Measurements from ENCODE around the gene XPO6. TPM values are rescaled to one million over a fixed set of nuclear protein-coding genes. Genes with fewer than 3 reads are reported as not detected.

XPO6 gene
- total RNA-seq, 4 donors from 2014 or later, result 94.7 to 272 (median 130) TPM

DNA sequence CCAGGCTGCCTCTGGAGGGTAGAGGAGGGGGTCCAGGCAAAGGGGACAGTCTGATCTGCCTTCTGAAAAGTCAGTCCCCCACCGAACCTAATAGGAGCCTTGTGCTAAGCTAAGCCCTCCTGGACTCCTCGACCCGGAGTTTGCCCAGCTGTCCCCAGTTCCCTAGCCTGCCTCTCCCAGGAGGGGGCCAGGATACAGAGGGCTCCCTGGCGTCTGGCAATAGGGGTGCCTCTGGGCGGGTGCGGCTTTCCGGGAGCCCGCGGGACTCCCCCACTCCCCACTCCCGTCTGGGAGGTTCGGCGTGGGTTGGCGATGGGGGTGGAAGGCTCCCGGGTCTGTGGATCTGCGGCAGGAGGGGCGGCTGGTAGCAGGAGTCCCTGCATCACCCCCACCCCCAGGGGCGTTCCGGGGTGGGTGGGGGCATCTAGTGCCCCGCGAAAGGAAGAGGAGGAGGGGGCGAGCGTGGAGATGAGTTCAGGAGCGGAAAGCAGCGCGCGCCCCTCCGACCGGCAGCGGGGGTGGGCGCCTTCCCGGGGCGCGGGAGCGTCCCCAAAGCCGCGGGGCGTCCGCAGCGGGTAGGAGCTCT is 149.4 kb downstream of the XPO6 start:
- TF ChIP-seq, protein P1, sequence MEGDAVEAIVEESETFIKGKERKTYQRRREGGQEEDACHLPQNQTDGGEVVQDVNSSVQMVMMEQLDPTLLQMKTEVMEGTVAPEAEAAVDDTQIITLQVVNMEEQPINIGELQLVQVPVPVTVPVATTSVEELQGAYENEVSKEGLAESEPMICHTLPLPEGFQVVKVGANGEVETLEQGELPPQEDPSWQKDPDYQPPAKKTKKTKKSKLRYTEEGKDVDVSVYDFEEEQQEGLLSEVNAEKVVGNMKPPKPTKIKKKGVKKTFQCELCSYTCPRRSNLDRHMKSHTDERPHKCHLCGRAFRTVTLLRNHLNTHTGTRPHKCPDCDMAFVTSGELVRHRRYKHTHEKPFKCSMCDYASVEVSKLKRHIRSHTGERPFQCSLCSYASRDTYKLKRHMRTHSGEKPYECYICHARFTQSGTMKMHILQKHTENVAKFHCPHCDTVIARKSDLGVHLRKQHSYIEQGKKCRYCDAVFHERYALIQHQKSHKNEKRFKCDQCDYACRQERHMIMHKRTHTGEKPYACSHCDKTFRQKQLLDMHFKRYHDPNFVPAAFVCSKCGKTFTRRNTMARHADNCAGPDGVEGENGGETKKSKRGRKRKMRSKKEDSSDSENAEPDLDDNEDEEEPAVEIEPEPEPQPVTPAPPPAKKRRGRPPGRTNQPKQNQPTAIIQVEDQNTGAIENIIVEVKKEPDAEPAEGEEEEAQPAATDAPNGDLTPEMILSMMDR (IDR thresholded peaks at IDR 0.05), result no peak
- no peak for TF ChIP-seq POLR2A (IDR thresholded peaks at IDR 0.05)
- H3K27ac ChIP-seq, result no peak overlapping the region
- peaks cover 0 to 12% (median 4%) of the 10 kb centered on the region in 4 donors for H3K4me1 ChIP-seq
- H3K9me3 ChIP-seq, result no peaks in the 10 kb centered on the region
- no peak for DNase-seq
- peaks cover 0 to 17% of the 10 kb centered on the region in 2 donors for H3K27me3 ChIP-seq
- H3K36me3 ChIP-seq, result no peaks in the 10 kb centered on the region
- no peak overlapping the region for H3K4me3 ChIP-seq

DNA sequence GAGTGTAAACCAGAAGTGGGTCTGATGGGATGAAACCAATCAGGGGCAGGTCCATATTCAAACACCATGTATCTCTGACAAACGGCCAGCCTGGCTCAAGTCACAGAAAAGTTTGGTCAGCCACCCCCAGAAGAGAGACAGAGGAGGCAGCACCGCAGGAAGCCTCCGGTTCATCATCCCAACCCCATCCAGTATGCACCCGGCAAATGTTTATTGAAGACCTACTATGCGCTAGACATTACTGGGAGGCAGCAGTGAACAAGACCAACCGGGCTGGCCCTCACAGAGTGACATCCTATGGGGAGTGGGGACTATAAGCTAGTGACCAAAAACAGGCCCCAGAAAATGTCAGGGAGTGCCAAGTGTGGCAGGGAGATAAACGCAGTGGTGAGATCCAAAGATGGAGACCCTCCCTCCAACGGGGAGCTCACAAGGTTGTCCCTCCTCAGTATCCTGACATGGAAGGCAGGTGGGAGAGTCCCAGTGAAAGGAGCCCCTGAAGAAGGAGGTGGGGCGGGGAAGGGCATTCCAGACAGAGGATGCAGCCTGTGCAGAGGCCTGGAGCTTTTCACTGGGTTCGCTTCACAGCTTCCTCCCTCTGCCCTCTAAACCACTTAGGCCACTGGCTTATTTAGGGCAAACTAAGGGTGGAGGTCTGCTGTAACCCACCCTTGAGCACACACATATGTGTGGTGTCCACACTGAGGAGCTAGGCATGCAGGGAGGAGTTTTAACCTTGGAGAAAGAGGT is 150.2 kb downstream of the XPO6 start:
- no peak for DNase-seq
- no peaks in the 10 kb centered on the region for H3K36me3 ChIP-seq
- no peak overlapping the region for H3K27ac ChIP-seq
- H3K9me3 ChIP-seq, result no peaks in the 10 kb centered on the region
- peaks cover 0 to 12% (median 4%) of the 10 kb centered on the region in 4 donors for H3K4me1 ChIP-seq
- H3K27me3 ChIP-seq, result peaks cover 0 to 17% of the 10 kb centered on the region in 2 donors
- no peak overlapping the region for H3K4me3 ChIP-seq
- TF ChIP-seq POLR2A (IDR thresholded peaks at IDR 0.05), result no peak
- TF ChIP-seq, protein P1 (IDR thresholded peaks at IDR 0.05), result no peak

DNA sequence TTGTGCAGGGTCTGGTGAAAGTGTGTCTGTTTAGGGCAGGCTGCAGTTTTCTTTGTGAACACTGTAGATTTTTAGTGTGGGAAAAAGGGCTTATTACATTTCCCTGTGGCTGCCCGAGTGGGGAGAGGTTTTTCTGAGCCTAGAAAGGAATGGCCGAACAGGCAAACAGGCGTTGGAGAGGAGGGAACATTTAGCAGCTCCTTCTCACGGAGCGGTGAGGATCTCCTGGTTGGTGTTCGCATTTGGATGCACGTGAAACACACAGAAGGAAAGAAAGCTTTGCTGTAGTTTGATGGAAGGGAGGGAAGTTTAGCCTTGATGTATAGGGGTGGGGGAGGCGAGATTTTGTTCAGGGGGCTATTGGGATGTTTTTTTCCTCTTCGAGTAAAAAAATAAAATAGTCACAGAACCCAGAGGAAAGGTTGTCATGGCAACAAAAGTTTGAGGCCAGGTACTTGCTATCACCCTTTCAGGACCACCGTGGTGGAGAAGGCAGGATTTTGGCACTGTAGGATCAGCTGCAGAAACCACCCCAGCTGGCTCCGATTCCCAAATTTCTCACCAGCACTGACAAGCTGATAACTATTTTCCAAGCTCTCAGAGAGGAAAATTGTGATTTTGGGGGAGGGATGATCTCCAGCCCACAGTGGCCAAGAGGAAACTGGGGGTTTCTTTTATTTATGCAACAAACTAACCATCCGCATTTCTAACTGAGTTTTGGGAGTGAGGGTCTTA is 151.8 kb downstream of the XPO6 start:
- peaks cover 0 to 12% (median 4%) of the 10 kb centered on the region in 4 donors for H3K4me1 ChIP-seq
- no peak for DNase-seq
- no peaks in the 10 kb centered on the region for H3K36me3 ChIP-seq
- H3K27me3 ChIP-seq, result peaks cover 0 to 17% of the 10 kb centered on the region in 2 donors
- no peak overlapping the region for H3K27ac ChIP-seq
- no peaks in the 10 kb centered on the region for H3K9me3 ChIP-seq
- no peak for TF ChIP-seq POLR2A (IDR thresholded peaks at IDR 0.05)
- TF ChIP-seq, protein P1 (IDR thresholded peaks at IDR 0.05), result no peak
- no peak overlapping the region for H3K4me3 ChIP-seq

DNA sequence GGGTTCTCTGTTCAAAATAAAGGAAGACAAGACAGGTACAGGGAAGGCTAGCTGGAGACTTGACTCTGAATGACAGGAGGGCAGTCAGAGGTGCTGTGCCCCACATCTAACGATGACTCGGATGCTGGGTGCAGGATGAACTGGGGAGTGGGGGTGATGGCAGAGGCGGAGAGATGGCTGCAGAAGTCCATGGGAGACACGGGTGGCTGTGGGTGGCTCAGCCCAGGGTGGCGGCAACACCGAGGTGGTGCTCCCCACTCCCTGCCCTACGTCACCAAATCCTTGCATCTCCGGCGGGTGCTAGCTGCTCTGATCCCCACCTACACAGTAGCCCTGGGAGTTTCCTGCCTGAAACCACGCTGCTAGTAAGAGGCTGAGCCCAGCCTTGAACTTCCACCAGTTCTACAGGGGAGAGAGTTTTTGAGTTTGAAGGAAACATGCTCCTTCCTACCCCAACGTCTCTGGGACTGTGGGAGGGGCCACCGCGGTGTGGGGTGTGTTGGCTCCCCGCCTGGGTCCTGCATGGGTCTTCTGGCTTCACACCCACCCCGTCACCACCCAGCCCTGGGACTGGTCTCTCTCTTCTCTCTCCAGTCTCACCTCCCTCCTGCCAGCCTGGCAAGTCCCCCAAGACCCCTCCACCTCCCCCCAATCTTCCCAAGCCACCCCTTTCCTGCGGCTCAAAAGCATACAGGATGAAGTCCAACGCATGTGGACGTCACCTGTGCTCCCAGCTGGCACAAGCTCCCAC is 152.8 kb downstream of the XPO6 start:
- Histone ChIP-seq H3K27ac (no peak overlapping the region), H3K27me3 (peaks cover 0 to 14% of the 10 kb centered on the region in 2 donors), H3K4me3 (no peak overlapping the region), H3K9me3 (no peaks in the 10 kb centered on the region), H3K4me1 (peaks cover 0 to 12% (median 4%) of the 10 kb centered on the region in 4 donors), H3K36me3 (no peaks in the 10 kb centered on the region)
- DNase-seq, result no peak
- TF ChIP-seq, protein P1 (IDR thresholded peaks at IDR 0.05), result no peak
- TF ChIP-seq POLR2A (IDR thresholded peaks at IDR 0.05), result no peak

DNA sequence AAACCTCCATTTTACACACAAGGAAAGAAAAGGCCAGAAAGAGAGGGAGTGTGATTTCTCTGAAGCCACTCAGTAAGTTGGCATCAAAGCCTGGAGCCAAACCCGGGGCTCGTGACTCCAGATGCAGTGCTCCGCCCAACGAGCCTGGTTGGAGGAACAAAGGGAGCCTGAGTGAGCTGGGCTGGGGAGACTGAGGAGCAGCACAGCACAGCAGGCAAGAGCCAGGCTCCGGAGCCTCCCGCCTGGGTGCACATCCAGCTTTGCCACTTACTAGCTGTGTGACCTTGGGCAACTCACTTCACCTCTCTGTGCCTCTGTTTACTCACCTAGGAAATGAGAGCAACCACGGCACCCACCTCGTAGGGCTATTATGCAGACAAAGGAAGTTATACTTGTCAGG is 153.8 kb downstream of the XPO6 start:
- Histone ChIP-seq H3K4me1 (peaks cover 0 to 6% (median 2%) of the 10 kb centered on the region in 4 donors), H3K27me3 (peaks cover 0 to 9% of the 10 kb centered on the region in 2 donors), H3K36me3 (no peaks in the 10 kb centered on the region), H3K9me3 (no peaks in the 10 kb centered on the region), H3K27ac (no peak overlapping the region), H3K4me3 (no peak overlapping the region)
- DNase-seq, result no peak
- TF ChIP-seq, protein P1 (IDR thresholded peaks at IDR 0.05), result no peak
- no peak for TF ChIP-seq POLR2A (IDR thresholded peaks at IDR 0.05)
